ENCODE results near the gene TTC3.
"Not testable (repeated sequence)": the region's sequence is repeated elsewhere in the genome, so short reads cannot be mapped to it uniquely, and the experiment has no call there.

GRCh38 chr21:37049741-37050140 lies 23.3 kb upstream of the TTC3 start:
- not testable (repeated sequence) for TF ChIP-seq CTCF (conservative IDR thresholded peaks at IDR 0.05); EZH2 (IDR thresholded peaks at IDR 0.05; ENCODE audit: low read depth)

Data from PC-9 (cell line).